ENCODE data around the gene NCSTN.

DNA sequence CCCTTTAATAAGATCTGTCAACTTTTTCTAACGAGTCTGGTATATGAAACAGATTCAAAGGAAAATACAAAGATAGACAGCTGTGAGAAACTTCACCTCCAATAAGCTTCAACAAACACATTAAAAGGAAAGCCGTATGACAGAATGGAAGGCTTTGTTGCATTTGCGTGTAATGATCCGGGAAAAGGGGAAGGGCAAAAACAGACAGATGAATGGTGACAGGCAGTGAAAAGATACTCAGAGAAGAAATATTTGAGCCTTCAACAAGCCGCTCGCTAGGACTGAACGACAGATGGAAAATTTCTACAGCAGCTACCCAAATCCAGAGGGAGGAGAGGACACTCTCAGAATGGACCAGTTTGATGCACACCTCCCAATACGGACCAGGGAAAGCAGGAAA is 15.0 kb upstream of the NCSTN start:
- TF ChIP-seq, protein P1, sequence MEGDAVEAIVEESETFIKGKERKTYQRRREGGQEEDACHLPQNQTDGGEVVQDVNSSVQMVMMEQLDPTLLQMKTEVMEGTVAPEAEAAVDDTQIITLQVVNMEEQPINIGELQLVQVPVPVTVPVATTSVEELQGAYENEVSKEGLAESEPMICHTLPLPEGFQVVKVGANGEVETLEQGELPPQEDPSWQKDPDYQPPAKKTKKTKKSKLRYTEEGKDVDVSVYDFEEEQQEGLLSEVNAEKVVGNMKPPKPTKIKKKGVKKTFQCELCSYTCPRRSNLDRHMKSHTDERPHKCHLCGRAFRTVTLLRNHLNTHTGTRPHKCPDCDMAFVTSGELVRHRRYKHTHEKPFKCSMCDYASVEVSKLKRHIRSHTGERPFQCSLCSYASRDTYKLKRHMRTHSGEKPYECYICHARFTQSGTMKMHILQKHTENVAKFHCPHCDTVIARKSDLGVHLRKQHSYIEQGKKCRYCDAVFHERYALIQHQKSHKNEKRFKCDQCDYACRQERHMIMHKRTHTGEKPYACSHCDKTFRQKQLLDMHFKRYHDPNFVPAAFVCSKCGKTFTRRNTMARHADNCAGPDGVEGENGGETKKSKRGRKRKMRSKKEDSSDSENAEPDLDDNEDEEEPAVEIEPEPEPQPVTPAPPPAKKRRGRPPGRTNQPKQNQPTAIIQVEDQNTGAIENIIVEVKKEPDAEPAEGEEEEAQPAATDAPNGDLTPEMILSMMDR (IDR thresholded peaks at IDR 0.05) = no peak
- TF ChIP-seq EP300 (IDR thresholded peaks at IDR 0.05) = no peak

Data from upper lobe of left lung (tissue), 4 donors.